Stimulated activated CD4-positive, alpha-beta T cell treated with anti-CD3 and anti-CD28 coated beads, Interleukin-1b, Interleukin-23, amount 100 ng/mL, for 24 hours (primary cell): ENCODE results near the gene C10orf90.

ENCODE experiments used
- DNase-seq, 4 experiments: peaks; one replicate each; pipeline ENCODE4 v3.0.0-alpha.2; 2020; ENCODE audit warnings: low read depth in 4 of 4, low spot score in 1 of 4

Gene C10orf90

GRCh38 chr10:126674741-126675515, 4.4 kb upstream of the C10orf90 start:
- no peak for DNase-seq

DNA sequence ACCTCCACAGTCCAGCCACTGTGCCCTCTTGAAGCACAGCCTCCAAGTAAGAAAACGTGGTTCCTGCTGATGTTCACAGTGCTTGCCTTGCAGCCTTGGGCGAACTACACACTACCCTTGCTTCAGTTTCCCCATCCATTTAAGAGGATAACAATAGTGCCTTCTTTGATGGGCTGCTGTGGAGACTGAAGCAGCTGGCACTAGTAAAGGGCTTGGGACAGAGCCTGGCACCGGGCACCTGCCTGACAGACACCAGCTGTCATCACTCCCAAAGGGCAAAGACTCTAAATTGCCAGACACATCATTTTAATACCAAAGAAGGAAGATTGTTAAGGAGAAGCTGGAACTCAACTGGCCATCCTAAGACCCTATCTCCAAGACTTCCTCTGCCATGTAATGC, 3.1 kb upstream of the C10orf90 start:
- DNase-seq, result no peak

DNA sequence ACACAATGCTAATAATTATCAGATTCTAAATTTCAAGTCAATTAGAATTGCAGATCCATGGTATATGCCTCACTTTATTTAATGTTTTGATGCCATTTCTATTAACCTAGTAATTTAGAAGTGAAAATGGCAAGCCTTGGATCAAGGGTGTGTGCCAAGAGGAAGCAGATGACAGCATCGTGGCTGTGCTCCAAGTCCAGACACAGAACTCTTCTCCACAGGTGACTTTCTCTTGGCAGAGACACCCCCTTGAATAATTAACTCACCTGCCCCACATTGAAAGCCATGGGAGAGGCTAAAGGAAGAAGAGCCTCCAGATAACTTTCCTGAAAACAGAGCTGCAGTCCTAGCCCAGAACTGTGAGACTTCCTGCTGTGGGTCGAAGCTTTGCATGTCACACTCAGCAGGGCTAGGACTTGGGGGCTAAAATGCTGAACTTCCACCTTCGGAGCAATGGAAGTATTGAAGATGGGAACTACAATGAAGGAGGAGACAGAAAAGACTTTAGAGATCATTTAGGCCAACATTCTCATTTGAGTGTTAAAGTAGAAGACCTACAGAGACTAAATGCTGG, 996 bp upstream of the C10orf90 start:
- DNase-seq, result no peak

DNA sequence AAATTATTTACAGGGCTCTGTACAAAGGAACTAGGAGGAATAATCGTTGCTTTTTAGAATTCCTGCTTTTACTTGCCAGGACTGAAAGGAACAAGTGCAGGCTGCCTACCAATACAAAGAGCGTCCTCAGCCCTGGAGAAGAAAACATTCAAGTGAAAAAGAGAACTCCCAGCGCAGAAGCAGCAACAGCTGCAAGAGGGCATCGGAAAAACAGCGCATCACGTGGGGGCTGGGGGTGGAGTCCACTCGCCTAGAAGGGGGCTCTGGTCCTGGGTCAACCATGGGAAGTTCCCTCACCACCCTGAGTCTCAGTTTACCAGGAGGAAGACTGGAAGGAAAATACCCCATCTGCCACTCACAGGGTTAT, 385 bp upstream of the C10orf90 start:
- no peak for DNase-seq

DNA sequence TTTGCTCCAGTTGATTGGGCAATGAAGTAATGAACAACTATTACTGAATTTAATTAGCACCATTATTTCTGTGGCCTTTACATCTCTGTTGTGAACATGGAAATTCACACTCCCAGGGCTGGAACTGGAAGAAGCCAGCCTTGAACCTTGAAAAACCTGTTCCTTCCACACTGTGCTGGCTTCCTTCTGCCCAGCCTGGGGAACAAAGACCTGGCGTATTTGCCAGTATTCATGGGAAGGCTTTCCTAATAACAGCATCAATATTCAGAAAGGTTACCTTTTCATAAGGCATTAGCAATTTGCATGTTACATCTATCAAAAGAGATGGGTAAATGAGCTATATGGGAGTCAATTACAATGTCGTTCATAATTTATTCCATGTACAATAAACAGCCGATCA, 1.3 kb downstream of the C10orf90 start:
- DNase-seq, result no peak

DNA sequence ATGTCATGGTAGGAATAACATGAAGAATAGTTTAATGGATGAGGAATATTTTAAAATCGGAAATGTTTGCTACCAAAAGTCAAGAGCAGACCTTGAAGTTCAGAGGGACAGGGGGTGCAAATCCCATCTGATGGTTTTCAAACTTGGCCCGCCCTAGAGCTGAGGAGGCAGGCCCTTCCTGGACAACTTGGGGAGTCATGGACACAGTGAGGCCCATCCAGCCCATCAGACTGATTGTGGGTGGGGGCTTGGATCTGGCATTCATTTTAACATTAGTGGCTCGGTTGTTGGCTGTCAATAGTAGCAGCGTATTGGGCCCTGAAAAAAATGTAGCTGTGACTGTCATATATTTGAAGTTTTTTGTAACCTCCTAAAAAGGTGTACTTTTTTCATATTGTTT, 2.0 kb downstream of the C10orf90 start:
- no peak for DNase-seq

- no peak for DNase-seq
Observed at GRCh38 chr10:126667568-126667967, 2.9 kb downstream of the C10orf90 start.

- DNase-seq, result no peak
Observed at GRCh38 chr10:126665207-126665606, 5.3 kb downstream of the C10orf90 start.

GRCh38 chr10:126663880-126664279, 6.6 kb downstream of the C10orf90 start:
- DNase-seq, result no peak

DNA sequence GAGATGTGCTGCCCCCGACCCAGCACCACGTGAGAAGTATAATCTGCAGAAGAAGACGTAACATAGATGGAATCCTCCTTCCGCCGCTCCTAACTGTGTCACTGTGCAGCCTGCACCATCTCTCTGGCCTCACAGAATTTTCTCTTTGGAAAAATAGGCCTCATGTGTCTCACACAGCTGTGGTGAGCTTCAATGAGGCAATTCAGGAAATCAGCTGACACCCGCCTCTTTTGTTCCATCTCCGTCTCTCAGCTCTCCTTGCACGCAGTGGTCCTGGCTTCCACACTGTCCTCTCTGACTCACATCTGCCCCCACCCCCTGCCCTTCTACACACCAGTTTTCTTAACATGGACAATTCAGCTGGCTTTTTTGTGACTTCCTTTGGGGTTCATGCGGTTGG, 7.2 kb downstream of the C10orf90 start:
- DNase-seq, result no peak

DNA sequence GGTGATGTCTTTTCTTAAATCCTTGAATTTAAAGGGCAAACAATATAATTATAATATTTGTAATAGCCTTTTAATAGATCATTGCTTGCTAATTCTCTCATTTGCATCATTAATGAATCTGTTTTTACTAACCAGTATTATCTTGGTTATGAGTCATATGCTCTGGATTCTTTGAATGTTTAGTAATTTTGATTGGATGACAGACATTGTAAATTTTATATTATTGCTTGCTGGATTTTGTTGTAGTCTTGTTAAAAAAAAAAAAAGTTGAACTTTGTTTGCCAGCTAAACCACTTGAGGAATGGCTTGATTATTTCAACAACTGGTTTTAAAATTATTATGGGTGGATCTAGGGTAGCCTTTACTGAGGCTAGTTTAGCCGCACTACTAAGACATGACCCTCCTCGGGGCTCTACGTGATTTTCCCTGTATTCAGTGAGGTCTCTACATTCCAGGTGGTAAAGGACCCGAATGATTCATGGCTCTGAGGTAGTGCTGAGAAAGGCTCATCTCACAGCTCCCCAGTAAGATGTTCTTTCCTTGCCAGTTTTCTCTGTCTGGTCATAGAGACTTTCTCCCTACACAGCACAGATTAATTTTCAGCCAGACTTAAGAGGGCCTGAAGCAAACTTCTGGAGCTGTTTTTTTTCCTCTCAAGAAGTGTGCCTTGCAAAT, 8.5 kb downstream of the C10orf90 start:
- no peak for DNase-seq

- DNase-seq, result no peak
Observed at GRCh38 chr10:126661356-126661755, 9.1 kb downstream of the C10orf90 start.

- no peak for DNase-seq
Observed at GRCh38 chr10:126659750-126660149, 10.7 kb downstream of the C10orf90 start.

DNA sequence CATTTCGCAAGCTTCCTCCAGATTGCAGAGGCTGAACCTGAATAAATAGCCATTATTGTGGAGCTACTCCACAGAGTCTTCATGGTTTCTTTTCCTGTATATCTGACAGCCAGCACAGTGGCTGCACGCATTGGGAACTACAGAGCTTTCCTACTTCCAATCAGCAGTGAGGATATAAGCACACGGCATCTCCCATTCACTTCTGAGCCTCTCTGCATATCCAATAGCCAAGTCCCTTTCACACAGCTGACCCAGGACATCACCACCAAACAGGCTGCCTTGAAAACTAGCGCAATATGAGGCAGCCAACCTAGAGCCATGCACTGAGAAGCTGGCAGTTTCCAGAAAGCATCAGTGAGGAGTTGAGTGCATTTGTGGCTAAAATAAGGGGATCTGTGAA, 11.6 kb downstream of the C10orf90 start:
- DNase-seq, result no peak

- no peak for DNase-seq
Observed at GRCh38 chr10:126654579-126654978, 15.9 kb downstream of the C10orf90 start.

DNA sequence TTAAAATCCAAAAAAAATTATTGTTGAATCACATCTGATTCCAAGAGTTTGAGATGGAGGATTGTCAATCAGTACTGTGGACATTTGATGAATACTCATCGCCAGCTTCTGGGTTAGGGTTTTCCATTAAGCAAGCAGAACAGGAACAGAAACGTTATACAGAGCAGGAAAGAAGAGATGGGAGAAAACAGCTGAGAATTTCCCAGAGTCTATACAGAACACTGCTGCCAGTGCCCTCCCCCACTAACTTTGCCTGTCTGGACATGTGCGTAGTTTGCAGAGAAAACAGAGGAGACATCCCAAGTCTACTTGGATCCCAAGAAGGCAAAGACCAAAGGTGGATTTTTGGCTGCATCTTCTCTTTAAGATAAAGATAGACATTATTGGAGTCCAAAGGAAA, 19.0 kb downstream of the C10orf90 start:
- DNase-seq, result no peak

DNA sequence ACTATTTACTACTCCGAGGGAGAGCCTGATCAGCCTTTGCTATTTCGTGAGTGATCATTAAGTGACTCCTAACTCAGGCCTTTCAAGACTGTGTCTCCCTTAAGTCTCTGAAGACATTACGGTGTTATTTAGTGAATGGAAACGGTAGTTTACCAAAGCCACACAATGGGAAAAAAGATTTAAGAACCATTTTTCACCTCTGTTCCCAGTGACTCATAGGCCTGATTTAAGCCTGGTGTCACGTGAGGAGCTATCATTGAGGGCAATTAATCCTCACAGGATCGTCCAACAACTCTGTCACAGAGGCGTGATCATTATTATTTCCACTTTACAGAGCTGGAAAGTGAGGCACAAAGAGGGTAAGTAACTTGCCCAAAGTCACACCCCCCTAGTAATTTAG, 20.3 kb downstream of the C10orf90 start:
- no peak for DNase-seq

DNA sequence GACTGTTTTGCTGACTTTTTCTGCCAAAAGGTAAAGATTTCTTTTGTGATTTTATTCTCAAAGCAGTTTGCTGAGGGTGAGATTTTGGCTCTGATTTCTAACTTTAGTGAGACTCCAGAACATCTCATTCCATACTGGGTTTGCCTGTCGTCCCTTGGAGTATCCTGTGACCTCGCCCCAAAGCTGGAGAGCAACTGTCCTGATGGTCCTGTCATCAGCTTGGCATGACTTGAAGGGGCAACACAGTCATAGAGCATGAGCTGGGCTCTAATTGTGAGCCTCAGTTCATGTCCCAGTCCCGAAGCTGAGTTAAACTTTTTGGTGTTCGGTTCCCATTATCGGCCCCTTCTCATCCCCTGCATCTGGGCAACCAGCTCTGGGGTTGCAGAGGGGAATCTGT, 23.4 kb downstream of the C10orf90 start:
- DNase-seq, result no peak

DNA sequence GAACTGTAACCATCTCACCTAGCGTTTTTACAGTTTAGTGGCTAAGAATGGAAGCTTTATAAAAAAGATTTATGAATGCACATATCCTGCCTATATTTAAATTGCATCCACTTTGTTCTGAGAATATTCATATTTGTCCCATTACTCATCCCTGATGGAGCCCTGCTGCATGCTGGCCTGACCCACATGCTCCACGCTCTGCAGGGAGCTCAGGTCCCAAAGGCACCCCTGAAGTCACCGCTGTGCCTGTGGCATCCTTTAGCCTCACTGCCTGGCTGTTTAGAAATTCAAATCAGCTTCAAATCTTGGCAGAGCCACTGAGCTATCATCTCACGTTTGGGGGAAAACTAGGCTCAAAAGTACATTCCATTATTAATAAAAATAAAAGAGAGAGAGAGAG, 24.4 kb downstream of the C10orf90 start:
- no peak for DNase-seq

GRCh38 chr10:126640401-126640800, 30.1 kb downstream of the C10orf90 start:
- no peak for DNase-seq

DNA sequence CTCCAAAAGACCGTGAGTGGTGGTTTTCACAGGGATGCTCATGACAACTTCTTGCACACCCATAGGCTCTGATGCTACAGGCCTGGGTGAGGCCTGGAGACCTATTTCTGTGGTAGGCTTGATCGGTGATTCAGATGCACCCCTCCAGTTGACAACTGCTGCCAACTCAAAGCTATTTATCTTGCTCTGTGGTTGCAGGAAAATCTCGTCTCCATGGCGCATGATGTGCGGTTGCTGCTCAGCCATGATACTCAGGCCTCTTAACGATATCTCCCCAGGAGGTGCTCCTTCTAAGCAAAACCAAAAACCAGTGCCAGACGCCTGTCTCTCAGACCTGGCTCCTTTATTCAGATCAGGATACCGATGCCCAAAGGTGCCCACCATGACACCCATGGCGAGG, 31.4 kb downstream of the C10orf90 start:
- DNase-seq, result no peak

DNA sequence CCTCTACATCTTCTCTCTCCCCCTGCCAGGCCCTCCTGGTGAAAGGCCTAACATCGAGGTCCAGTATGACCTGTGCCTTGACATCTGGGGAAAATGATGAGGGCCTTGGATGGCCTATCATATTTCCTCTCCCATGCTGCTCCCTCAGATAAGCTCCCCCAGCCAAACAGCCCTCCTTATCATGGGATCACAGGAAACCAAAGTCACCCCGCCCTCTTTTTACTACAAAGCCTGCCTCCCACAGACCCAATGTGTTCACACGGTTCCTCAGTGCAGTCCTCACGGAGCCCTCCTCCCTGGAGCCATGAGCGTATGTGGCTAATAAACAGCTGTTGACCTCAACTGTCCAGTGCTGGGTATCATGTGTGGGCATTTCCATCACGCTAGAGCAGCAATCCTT, 32.0 kb downstream of the C10orf90 start:
- no peak for DNase-seq

DNA sequence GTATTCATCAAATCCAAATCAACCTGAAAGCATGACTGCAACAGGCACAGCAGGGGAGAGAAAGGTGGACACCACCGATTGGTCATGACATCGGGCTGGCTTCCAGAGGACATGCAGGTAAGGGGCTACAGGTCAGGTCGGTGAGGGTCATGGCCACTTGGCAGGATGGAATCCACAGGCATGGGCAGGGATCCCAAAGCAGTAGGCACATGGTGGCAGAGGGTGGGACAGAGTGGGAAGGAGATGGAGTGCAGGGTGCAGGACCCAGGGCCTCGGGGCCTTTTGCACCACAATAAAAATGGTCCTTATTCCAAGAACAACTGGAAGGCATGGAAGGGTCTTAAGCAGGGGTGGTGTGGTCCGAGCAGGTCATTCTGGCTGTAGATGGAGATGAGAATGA, 33.0 kb downstream of the C10orf90 start:
- DNase-seq, result no peak
